ENCODE results near the gene LAMTOR2.
"Not testable (repeated sequence)": the region's sequence is repeated elsewhere in the genome, so short reads cannot be mapped to it uniquely, and the experiment has no call there.

The LAMTOR2 gene

DNA sequence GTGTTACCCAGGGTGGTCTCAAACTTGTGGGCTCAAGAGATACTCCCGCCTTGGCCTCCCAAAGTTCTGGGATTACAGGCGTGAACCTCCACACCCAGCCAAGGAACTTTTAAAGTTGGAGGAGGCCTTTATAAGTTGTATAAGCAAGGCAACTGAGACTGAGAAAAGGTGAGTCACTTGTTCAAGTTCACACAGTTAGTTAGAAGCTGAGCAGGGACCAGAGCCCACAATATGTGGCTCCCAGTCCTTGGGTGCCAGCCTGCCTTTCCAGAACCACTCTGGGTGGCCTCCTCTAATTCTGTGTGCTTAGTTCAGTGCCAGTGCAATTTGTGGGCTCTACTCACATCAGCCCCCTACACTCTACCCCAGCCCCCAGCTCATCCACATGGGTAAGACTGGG lies 10.0 kb downstream of the LAMTOR2 start:
- Histone ChIP-seq H3K9ac (ENCODE audit: low read length in 5 of 5) (no peak overlapping the region), H3K27me3 (ENCODE audit: control insufficient read depth in 5 of 5, insufficient read depth in 4 of 5, low read length in 5 of 5) (no peaks in the 10 kb centered on the region), H3K36me3 (ENCODE audit: control insufficient read depth in 5 of 5, insufficient read depth in 5 of 5, low read length in 5 of 5) (no peaks in the 10 kb centered on the region), H3K4me3 (ENCODE audit: low read depth in 1 of 5, low read length in 5 of 5) (no peak overlapping the region), H3K27ac (ENCODE audit: low read depth, low read length) (no peak overlapping the region), H3K9me3 (ENCODE audit: control insufficient read depth in 5 of 5, low read length in 5 of 5) (no peaks in the 10 kb centered on the region), H3K4me1 (ENCODE audit: control insufficient read depth in 5 of 5, insufficient read depth in 5 of 5, low read length in 5 of 5) (peaks cover 0 to 3% (median 2%) of the 10 kb centered on the region in 5 donors)

GRCh38 chr1:156065212-156065611 lies 10.6 kb downstream of the LAMTOR2 start:
- no peak overlapping the region for H3K4me3 ChIP-seq (ENCODE audit: low read depth in 1 of 5, low read length in 5 of 5)
- no peak overlapping the region for H3K27ac ChIP-seq (ENCODE audit: low read depth, low read length)
- H3K27me3 ChIP-seq (ENCODE audit: control insufficient read depth in 5 of 5, insufficient read depth in 4 of 5, low read length in 5 of 5) = no peaks in the 10 kb centered on the region
- no peak overlapping the region for H3K9ac ChIP-seq (ENCODE audit: low read length in 5 of 5)
- H3K9me3 ChIP-seq (ENCODE audit: control insufficient read depth in 5 of 5, low read length in 5 of 5) = no peaks in the 10 kb centered on the region
- no peaks in the 10 kb centered on the region for H3K36me3 ChIP-seq (ENCODE audit: control insufficient read depth in 5 of 5, insufficient read depth in 5 of 5, low read length in 5 of 5)
- peaks cover 0 to 9% (median 8%) of the 10 kb centered on the region in 5 donors for H3K4me1 ChIP-seq (ENCODE audit: control insufficient read depth in 5 of 5, insufficient read depth in 5 of 5, low read length in 5 of 5)

GRCh38 chr1:156065871-156066270 lies 11.3 kb downstream of the LAMTOR2 start:
- H3K9ac ChIP-seq (ENCODE audit: low read length in 5 of 5) = no peak overlapping the region
- H3K4me3 ChIP-seq (ENCODE audit: low read depth in 1 of 5, low read length in 5 of 5) = no peak overlapping the region
- no peaks in the 10 kb centered on the region for H3K9me3 ChIP-seq (ENCODE audit: control insufficient read depth in 5 of 5, low read length in 5 of 5)
- H3K27me3 ChIP-seq (ENCODE audit: control insufficient read depth in 5 of 5, insufficient read depth in 4 of 5, low read length in 5 of 5) = no peaks in the 10 kb centered on the region
- H3K36me3 ChIP-seq (ENCODE audit: control insufficient read depth in 5 of 5, insufficient read depth in 5 of 5, low read length in 5 of 5) = no peaks in the 10 kb centered on the region
- no peak overlapping the region for H3K27ac ChIP-seq (ENCODE audit: low read depth, low read length)
- H3K4me1 ChIP-seq (ENCODE audit: control insufficient read depth in 5 of 5, insufficient read depth in 5 of 5, low read length in 5 of 5) = peaks cover 0 to 12% (median 10%) of the 10 kb centered on the region in 5 donors

GRCh38 chr1:156067262-156067661 lies 12.7 kb downstream of the LAMTOR2 start:
- no peak overlapping the region for H3K4me3 ChIP-seq (ENCODE audit: low read depth in 1 of 5, low read length in 5 of 5)
- H3K27me3 ChIP-seq (ENCODE audit: control insufficient read depth in 5 of 5, insufficient read depth in 4 of 5, low read length in 5 of 5) = no peaks in the 10 kb centered on the region
- H3K36me3 ChIP-seq (ENCODE audit: control insufficient read depth in 5 of 5, insufficient read depth in 5 of 5, low read length in 5 of 5) = no peaks in the 10 kb centered on the region
- H3K9ac ChIP-seq (ENCODE audit: low read length in 5 of 5) = no peak overlapping the region
- no peaks in the 10 kb centered on the region for H3K9me3 ChIP-seq (ENCODE audit: control insufficient read depth in 5 of 5, low read length in 5 of 5)
- H3K27ac ChIP-seq (ENCODE audit: low read depth, low read length) = no peak overlapping the region
- peaks cover 0 to 12% (median 10%) of the 10 kb centered on the region in 5 donors for H3K4me1 ChIP-seq (ENCODE audit: control insufficient read depth in 5 of 5, insufficient read depth in 5 of 5, low read length in 5 of 5)

- H3K4me3 ChIP-seq (ENCODE audit: low read depth in 1 of 5, low read length in 5 of 5) = no peak overlapping the region
- H3K36me3 ChIP-seq (ENCODE audit: control insufficient read depth in 5 of 5, insufficient read depth in 5 of 5, low read length in 5 of 5) = no peaks in the 10 kb centered on the region
- H3K9me3 ChIP-seq (ENCODE audit: control insufficient read depth in 5 of 5, low read length in 5 of 5) = no peaks in the 10 kb centered on the region
- H3K27me3 ChIP-seq (ENCODE audit: control insufficient read depth in 5 of 5, insufficient read depth in 4 of 5, low read length in 5 of 5) = peaks cover 0 to 5% (median 0%) of the 10 kb centered on the region in 5 donors
- peaks cover 0 to 13% (median 11%) of the 10 kb centered on the region in 5 donors for H3K4me1 ChIP-seq (ENCODE audit: control insufficient read depth in 5 of 5, insufficient read depth in 5 of 5, low read length in 5 of 5)
- H3K27ac ChIP-seq (ENCODE audit: low read depth, low read length) = no peak overlapping the region
- H3K9ac ChIP-seq (ENCODE audit: low read length in 5 of 5) = no peak overlapping the region
Observed at GRCh38 chr1:156069490-156070455, 15.2 kb downstream of the LAMTOR2 start.

- H3K36me3 ChIP-seq (ENCODE audit: control insufficient read depth in 5 of 5, insufficient read depth in 5 of 5, low read length in 5 of 5) = no peaks in the 10 kb centered on the region
Observed at GRCh38 chr1:156070548-156070947, 16.0 kb downstream of the LAMTOR2 start.

DNA sequence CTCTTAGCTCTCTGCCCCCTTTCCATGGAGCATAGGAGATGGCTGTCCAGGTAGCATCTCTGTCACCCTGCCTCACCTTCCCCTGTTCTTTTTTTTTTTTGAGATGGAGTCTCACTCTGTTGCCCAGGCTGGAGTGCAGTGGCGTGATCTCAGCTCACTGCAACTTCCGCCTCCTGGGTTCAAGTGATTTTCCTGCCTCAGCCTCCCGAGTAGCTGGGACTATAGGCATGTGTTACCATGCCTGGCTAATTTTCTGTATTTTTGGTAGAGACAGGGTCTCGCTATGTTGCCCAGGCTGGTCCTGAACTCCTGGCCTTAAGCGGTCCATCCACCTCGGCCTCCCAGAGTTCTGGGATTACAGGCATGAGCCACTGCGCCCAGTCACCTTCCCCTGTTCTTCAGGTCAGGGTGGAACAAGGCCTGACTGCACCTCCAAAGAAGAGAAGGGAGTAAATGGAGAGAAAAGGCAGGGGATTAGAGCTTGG lies 16.8 kb downstream of the LAMTOR2 start:
- H3K4me3 ChIP-seq (ENCODE audit: low read depth in 1 of 5, low read length in 5 of 5); H3K27ac ChIP-seq (ENCODE audit: low read depth, low read length); H3K36me3 ChIP-seq (ENCODE audit: control insufficient read depth in 5 of 5, insufficient read depth in 5 of 5, low read length in 5 of 5); H3K27me3 ChIP-seq (ENCODE audit: control insufficient read depth in 5 of 5, insufficient read depth in 4 of 5, low read length in 5 of 5); H3K9ac ChIP-seq (ENCODE audit: low read length in 5 of 5); H3K9me3 ChIP-seq (ENCODE audit: control insufficient read depth in 5 of 5, low read length in 5 of 5): not testable (repeated sequence)
- H3K4me1 ChIP-seq (ENCODE audit: control insufficient read depth in 5 of 5, insufficient read depth in 5 of 5, low read length in 5 of 5) = peaks cover 0 to 29% (median 26%) of the 10 kb centered on the region in 5 donors

More at GRCh38 chr1:156070548-156070947, 16.0 kb downstream of the LAMTOR2 start:
- H3K4me1 ChIP-seq (ENCODE audit: control insufficient read depth in 5 of 5, insufficient read depth in 5 of 5, low read length in 5 of 5) = peaks cover 0 to 21% (median 17%) of the 10 kb centered on the region in 5 donors
- H3K9ac ChIP-seq (ENCODE audit: low read length in 5 of 5) = no peak overlapping the region
- no peak overlapping the region for H3K4me3 ChIP-seq (ENCODE audit: low read depth in 1 of 5, low read length in 5 of 5)
- H3K9me3 ChIP-seq (ENCODE audit: control insufficient read depth in 5 of 5, low read length in 5 of 5) = no peaks in the 10 kb centered on the region
- peaks cover 0 to 7% (median 0%) of the 10 kb centered on the region in 5 donors for H3K27me3 ChIP-seq (ENCODE audit: control insufficient read depth in 5 of 5, insufficient read depth in 4 of 5, low read length in 5 of 5)
- no peak overlapping the region for H3K27ac ChIP-seq (ENCODE audit: low read depth, low read length)

- Histone ChIP-seq H3K9me3 (ENCODE audit: control insufficient read depth in 5 of 5, low read length in 5 of 5) (no peaks in the 10 kb centered on the region), H3K27ac (ENCODE audit: low read depth, low read length) (no peak overlapping the region), H3K4me1 (ENCODE audit: control insufficient read depth in 5 of 5, insufficient read depth in 5 of 5, low read length in 5 of 5) (peaks cover 0 to 38% (median 34%) of the 10 kb centered on the region in 5 donors), H3K36me3 (ENCODE audit: control insufficient read depth in 5 of 5, insufficient read depth in 5 of 5, low read length in 5 of 5) (no peaks in the 10 kb centered on the region), H3K27me3 (ENCODE audit: control insufficient read depth in 5 of 5, insufficient read depth in 4 of 5, low read length in 5 of 5) (peaks cover 0 to 11% (median 0%) of the 10 kb centered on the region in 5 donors), H3K9ac (ENCODE audit: low read length in 5 of 5) (no peak overlapping the region), H3K4me3 (ENCODE audit: low read depth in 1 of 5, low read length in 5 of 5) (no peak overlapping the region)
Observed at GRCh38 chr1:156072251-156072650, 17.7 kb downstream of the LAMTOR2 start.

GRCh38 chr1:156073110-156073687 lies 18.6 kb downstream of the LAMTOR2 start:
- H3K27ac ChIP-seq (ENCODE audit: low read depth, low read length) = no peak overlapping the region
- H3K9ac ChIP-seq (ENCODE audit: low read length in 5 of 5) = no peak overlapping the region
- H3K36me3 ChIP-seq (ENCODE audit: control insufficient read depth in 5 of 5, insufficient read depth in 5 of 5, low read length in 5 of 5) = no peaks in the 10 kb centered on the region
- no peaks in the 10 kb centered on the region for H3K9me3 ChIP-seq (ENCODE audit: control insufficient read depth in 5 of 5, low read length in 5 of 5)
- H3K4me1 ChIP-seq (ENCODE audit: control insufficient read depth in 5 of 5, insufficient read depth in 5 of 5, low read length in 5 of 5) = peaks cover 0 to 38% (median 34%) of the 10 kb centered on the region in 5 donors
- peaks cover 0 to 11% (median 0%) of the 10 kb centered on the region in 5 donors for H3K27me3 ChIP-seq (ENCODE audit: control insufficient read depth in 5 of 5, insufficient read depth in 4 of 5, low read length in 5 of 5)
- no peak overlapping the region for H3K4me3 ChIP-seq (ENCODE audit: low read depth in 1 of 5, low read length in 5 of 5)

DNA sequence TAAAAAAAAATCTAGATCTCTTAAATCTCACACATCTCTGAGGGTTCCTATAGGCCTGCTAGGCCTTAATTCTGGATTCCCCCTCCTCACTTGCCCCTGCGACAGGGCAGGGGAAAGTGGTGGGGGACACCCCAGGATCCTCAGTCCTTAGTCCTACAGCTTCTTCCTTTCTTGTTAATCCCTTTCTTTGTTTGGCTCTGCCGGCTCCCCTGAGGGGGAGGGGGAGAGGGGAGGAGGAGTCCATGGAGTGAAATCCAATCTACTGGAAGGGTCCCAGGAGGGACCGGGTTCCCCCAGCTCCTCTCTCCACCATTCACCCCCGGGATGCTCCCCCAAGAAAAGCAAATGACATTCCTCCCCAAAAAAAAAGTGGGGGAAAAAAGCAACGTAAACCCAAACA lies 19.2 kb downstream of the LAMTOR2 start:
- no peak overlapping the region for H3K27ac ChIP-seq (ENCODE audit: low read depth, low read length)
- no peak overlapping the region for H3K9ac ChIP-seq (ENCODE audit: low read length in 5 of 5)
- H3K4me1 ChIP-seq (ENCODE audit: control insufficient read depth in 5 of 5, insufficient read depth in 5 of 5, low read length in 5 of 5) = peaks cover 0 to 38% (median 34%) of the 10 kb centered on the region in 5 donors
- H3K4me3 ChIP-seq (ENCODE audit: low read depth in 1 of 5, low read length in 5 of 5) = no peak overlapping the region
- H3K36me3 ChIP-seq (ENCODE audit: control insufficient read depth in 5 of 5, insufficient read depth in 5 of 5, low read length in 5 of 5) = no peaks in the 10 kb centered on the region
- H3K27me3 ChIP-seq (ENCODE audit: control insufficient read depth in 5 of 5, insufficient read depth in 4 of 5, low read length in 5 of 5) = peaks cover 0 to 11% (median 0%) of the 10 kb centered on the region in 5 donors
- no peaks in the 10 kb centered on the region for H3K9me3 ChIP-seq (ENCODE audit: control insufficient read depth in 5 of 5, low read length in 5 of 5)

All from subcutaneous abdominal adipose tissue (tissue), 5 donors.